Esophagus squamous epithelium (tissue), 5 donors: ENCODE data around the gene NEK9. TPM values are rescaled to one million over a fixed set of nuclear protein-coding genes. Genes with fewer than 3 reads are reported as not detected.

Source experiments
- DNase-seq: peaks from one replicate; lab custom pipeline; 2025; lab: John Stamatoyannopoulos, UW
- H3K27ac ChIP-seq, 4 donors: fragments of 200-600 bp; sonication (generic); one replicate each; pipeline ENCODE4 v1.5.1; 2016 to 2019; ENCODE audit warnings: mild to moderate bottlenecking in 1 of 4
- H3K27me3 ChIP-seq, 4 donors: fragments of 200-600 bp; sonication (generic); 1 replicate in 3 of 4; 2 replicates in 1 of 4; pipeline versions ENCODE4 v1.5.1 to v1.6.0; 2017 to 2021; ENCODE audit warnings: antibody characterized with exemption in 1 of 4
- H3K36me3 ChIP-seq, 3 donors: fragments of 200-600 bp; sonication (generic); one replicate each; pipeline ENCODE4 v1.5.1; 2016 to 2019
- H3K4me1 ChIP-seq, 3 donors: fragments of 200-600 bp; sonication (generic); one replicate each; pipeline ENCODE4 v1.5.1; 2017 to 2019
- H3K4me3 ChIP-seq, 4 donors: fragments of 200-600 bp; sonication (generic); 1 replicate in 3 of 4; 2 replicates in 1 of 4; pipeline ENCODE4 v1.5.1; 2016 to 2019; ENCODE audit warnings: mild to moderate bottlenecking in 2 of 4, moderate library complexity in 1 of 4
- H3K9me3 ChIP-seq, 3 donors: fragments of 200-600 bp; sonication (generic); one replicate each; pipeline ENCODE4 v1.5.1; 2016 to 2019
- POLR2A ChIP-seq, 4 donors: fragments of 450-650 bp; IDR thresholded peaks; one replicate each; pipeline ENCODE4 v1.6.1; 2017; ENCODE audit warnings: antibody characterized with exemption in 4 of 4, mild to moderate bottlenecking in 4 of 4, moderate library complexity in 3 of 4
- WGBS, 2 donors: methylation state at CpG; one replicate each; pipeline ENCODE4 v1.1.5; 2018; 5-methylcytosine and 5-hydroxymethylcytosine counted together
- intact Hi-C: fragments of 100-400 bp; cut with DNase I; formaldehyde crosslinking; loops from one replicate; pipeline ENCODE4 v1.15.0; 2022
- total RNA-seq, 4 donors: library from RNA; depleted of rRNA; stranded (reverse); fragments of >200 nt; gene quantifications; one replicate each; pipeline ENCODE4 v1.1.0, GENCODE V29; 2016
- TF ChIP-seq, protein P1 (sequence below), 6 experiments: fragments of 450-650 bp in 4 of 6; fragments of 200-600 bp in 2 of 6; sonication (generic) in 2 of 6; IDR thresholded peaks; one replicate each; pipeline ENCODE4 v1.5.1; 2016 to 2019; ENCODE audit warnings: antibody characterized with exemption in 6 of 6, mild to moderate bottlenecking in 4 of 6, moderate library complexity in 4 of 6
- donor health status: DM: yes; HTN: yes; CAD: no.

The NEK9 gene
- total RNA-seq, 4 donors from 2014 or later: 16.6 to 37.2 (median 17.8) TPM

DNA sequence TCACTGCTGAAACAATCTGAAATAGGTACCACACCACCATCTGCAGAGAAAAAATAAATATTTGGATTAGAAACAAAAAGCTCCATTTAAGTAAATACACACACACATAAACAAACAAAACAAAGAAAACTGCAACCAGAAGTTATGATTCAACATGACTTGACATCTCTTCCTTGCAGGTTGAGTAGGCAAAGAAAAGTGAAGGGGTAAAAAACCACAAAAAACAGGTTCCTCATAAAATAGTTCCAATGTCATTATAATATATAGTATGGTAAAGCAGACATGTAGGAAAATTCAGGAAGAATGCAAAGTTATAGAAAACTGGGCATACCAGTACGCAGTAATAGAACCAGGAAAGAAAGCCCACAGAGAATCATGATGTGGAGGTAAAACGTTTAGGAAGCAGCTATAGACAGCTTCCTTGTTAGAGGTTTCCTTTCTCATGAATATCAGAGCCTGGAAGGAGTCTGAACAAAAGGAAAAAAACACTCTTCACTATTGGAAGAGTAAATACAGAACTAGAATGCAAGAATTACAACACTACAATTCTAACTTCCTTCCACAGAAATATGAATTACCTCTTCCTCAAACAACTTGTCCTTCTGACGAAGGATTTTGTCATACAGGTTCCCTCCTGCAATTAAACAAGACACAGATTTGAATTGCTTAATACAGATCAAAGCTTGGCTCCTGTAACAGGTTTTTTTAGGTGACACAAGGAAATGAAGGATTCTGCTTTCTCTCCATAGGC, 6.1 kb downstream of the NEK9 start:
- Histone ChIP-seq H3K27me3 (no peaks in the 10 kb centered on the region), H3K27ac (peak overlapping the region in 3 of 4 donors; percentile 4 to 51 (median 38)), H3K4me3 (no peak overlapping the region), H3K4me1 (peaks cover 4 to 46% (median 20%) of the 10 kb centered on the region in 3 donors), H3K36me3 (peaks cover 0 to 68% (median 12%) of the 10 kb centered on the region in 3 donors), H3K9me3 (no peaks in the 10 kb centered on the region)
- no peak for DNase-seq
- TF ChIP-seq, protein P1, sequence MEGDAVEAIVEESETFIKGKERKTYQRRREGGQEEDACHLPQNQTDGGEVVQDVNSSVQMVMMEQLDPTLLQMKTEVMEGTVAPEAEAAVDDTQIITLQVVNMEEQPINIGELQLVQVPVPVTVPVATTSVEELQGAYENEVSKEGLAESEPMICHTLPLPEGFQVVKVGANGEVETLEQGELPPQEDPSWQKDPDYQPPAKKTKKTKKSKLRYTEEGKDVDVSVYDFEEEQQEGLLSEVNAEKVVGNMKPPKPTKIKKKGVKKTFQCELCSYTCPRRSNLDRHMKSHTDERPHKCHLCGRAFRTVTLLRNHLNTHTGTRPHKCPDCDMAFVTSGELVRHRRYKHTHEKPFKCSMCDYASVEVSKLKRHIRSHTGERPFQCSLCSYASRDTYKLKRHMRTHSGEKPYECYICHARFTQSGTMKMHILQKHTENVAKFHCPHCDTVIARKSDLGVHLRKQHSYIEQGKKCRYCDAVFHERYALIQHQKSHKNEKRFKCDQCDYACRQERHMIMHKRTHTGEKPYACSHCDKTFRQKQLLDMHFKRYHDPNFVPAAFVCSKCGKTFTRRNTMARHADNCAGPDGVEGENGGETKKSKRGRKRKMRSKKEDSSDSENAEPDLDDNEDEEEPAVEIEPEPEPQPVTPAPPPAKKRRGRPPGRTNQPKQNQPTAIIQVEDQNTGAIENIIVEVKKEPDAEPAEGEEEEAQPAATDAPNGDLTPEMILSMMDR (IDR thresholded peaks at IDR 0.05): no peak
- TF ChIP-seq POLR2A (IDR thresholded peaks at IDR 0.05): no peak
- intact Hi-C loops: no loop called here
- 51 to 54% methylated on average over 3 of the region's 3 CpGs for WGBS, 2 donors

DNA sequence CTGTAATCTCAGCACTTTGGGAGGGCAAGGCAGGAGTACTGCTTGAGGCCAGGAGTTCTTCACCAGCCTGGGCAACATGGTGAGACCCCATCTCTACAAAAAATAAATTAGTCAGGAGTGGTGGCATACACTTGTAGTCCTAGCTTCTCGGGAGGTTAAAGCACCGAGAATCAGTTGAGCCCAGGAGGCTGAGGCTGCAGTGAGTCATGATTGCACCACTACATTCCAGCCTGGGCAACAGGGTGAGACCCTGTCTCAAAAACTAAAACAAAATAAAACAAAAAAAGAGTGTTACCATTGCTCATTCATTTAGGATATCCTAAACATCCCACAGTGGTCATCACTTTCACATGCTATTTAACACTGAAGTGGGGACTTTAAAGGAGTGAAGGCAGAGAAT, 7.8 kb downstream of the NEK9 start:
- intact Hi-C loops: no loop called here
- no peaks in the 10 kb centered on the region for H3K27me3 ChIP-seq
- H3K9me3 ChIP-seq: no peaks in the 10 kb centered on the region
- H3K36me3 ChIP-seq: peaks cover 0 to 84% (median 15%) of the 10 kb centered on the region in 3 donors
- H3K4me1 ChIP-seq: peaks cover 0 to 30% (median 4%) of the 10 kb centered on the region in 3 donors
- WGBS, 2 donors: 48 to 100% methylated on average over 2 of the region's 2 CpGs
- no peak overlapping the region for H3K4me3 ChIP-seq
- no peak for DNase-seq
- TF ChIP-seq, protein P1 (IDR thresholded peaks at IDR 0.05): no peak
- TF ChIP-seq POLR2A (IDR thresholded peaks at IDR 0.05): no peak
- no peak overlapping the region for H3K27ac ChIP-seq

DNA sequence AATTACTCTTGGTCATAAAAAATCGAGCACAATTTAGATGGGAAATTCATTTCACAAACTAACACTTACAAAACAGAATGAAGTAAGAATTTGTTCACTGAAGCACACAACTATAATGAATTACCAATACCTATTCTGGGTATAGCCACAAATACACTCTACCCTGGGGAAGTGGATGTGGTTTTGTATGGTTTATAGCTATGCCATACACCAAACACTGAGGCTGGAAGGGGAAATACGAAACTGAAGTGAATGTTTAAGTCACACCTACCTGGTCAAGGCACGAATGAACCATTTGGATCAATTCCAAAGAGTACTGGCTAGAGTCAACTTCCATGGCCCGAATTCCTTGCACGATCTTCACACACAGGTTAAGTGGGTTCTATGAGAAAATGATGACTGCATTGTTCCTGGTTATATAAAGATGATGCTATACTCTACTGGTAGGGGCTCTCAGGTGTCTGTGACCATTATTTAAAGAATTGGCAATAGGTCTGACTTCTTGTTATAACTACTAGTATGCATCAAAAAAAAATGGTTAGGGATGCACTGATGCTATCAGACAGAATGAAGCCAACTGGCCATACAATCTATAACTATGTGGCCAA, 12.8 kb downstream of the NEK9 start:
- WGBS, 2 donors: 76 to 81% methylated on average over 5 of the region's 5 CpGs
- Histone ChIP-seq H3K4me1 (no peaks in the 10 kb centered on the region), H3K27me3 (no peaks in the 10 kb centered on the region), H3K4me3 (no peak overlapping the region), H3K9me3 (no peaks in the 10 kb centered on the region), H3K36me3 (peaks cover 9 to 100% (median 55%) of the 10 kb centered on the region in 3 donors), H3K27ac (no peak overlapping the region)
- intact Hi-C loops: no loop called here
- DNase-seq: no peak
- TF ChIP-seq, protein P1 (IDR thresholded peaks at IDR 0.05): no peak
- TF ChIP-seq POLR2A (IDR thresholded peaks at IDR 0.05): no peak

DNA sequence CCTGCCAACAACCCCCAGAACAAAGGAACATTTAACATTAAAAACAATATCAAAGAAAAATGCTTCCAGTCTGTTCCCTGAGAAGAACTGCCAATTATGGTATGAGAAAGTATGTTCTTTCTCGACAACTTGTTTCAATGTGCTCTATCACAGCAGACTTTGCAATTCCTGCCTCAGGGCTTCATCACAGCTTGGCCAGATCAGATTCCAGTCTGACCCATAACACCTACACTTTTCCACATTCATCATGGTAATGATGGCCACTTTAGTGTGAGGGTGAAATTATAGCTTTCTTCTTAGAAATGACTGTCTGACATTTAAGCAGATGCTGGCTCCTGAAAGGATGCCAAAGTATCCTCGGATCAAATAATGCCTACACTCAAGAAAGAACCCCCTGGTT, 17.0 kb downstream of the NEK9 start:
- no peaks in the 10 kb centered on the region for H3K9me3 ChIP-seq
- peaks cover 9 to 100% (median 64%) of the 10 kb centered on the region in 3 donors for H3K36me3 ChIP-seq
- H3K27me3 ChIP-seq: no peaks in the 10 kb centered on the region
- H3K27ac ChIP-seq: no peak overlapping the region
- no peak overlapping the region for H3K4me3 ChIP-seq
- no peaks in the 10 kb centered on the region for H3K4me1 ChIP-seq
- no peak for TF ChIP-seq POLR2A (IDR thresholded peaks at IDR 0.05)
- TF ChIP-seq, protein P1 (IDR thresholded peaks at IDR 0.05): no peak
- 83% methylated on average over 2 of the region's 2 CpGs for WGBS, 2 donors
- DNase-seq: no peak
- intact Hi-C loops: no loop called here

DNA sequence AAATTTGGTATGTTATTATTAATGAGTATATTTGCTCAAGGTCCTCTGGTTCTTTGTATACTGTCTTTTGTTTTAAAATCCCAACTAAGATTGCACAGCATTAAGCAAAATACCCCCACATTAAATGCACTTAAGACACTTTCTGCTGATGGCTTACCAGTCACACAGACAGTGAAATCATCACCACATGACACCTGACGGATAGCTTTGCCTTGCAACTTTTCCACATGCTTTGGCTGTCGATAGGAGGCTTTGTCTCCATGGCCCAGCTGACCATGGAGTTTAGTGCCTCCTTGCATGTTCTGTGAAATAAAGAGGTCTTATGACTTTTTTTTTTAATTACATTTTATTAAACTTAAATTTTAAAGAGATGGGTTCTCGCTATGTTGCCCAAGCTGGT, 19.7 kb downstream of the NEK9 start:
- Histone ChIP-seq H3K27me3 (no peaks in the 10 kb centered on the region), H3K4me3 (no peak overlapping the region), H3K27ac (no peak overlapping the region), H3K4me1 (no peaks in the 10 kb centered on the region), H3K9me3 (no peaks in the 10 kb centered on the region), H3K36me3 (peaks cover 9 to 100% (median 59%) of the 10 kb centered on the region in 3 donors)
- WGBS, 2 donors: 72 to 83% methylated on average over 3 of the region's 3 CpGs
- intact Hi-C loops: no loop called here
- no peak for TF ChIP-seq POLR2A (IDR thresholded peaks at IDR 0.05)
- TF ChIP-seq, protein P1 (IDR thresholded peaks at IDR 0.05): no peak
- DNase-seq: no peak
